SK-N-SH treated with all-trans-retinoic acid at 6 μM for 48 hours (cell line): ENCODE data around the gene KIRREL3.

Experiments
- ATAC-seq: fragments of 200-7000 bp; cut with Tn5 transposase; 3 replicates; pipeline ENCODE4 v1.9.1; 2020; ENCODE audit warnings: mild to moderate bottlenecking, moderate library complexity
- ARNTL ChIP-seq: fragments of 450-650 bp; formaldehyde crosslinking; IDR thresholded peaks from 2 replicates; pipeline ENCODE4 v1.5.0; 2020; ENCODE audit warnings: low read depth, mild to moderate bottlenecking, moderate library complexity, borderline replicate concordance
- BACH2 ChIP-seq: fragments of 250-450 bp; sonication (Bioruptor Pico); IDR thresholded peaks from 2 replicates; pipeline ENCODE4 v1.9.0; 2021; ENCODE audit warnings: mild to moderate bottlenecking, borderline replicate concordance
- CSDC2 ChIP-seq: fragments of 250-450 bp; sonication (Bioruptor Pico); IDR thresholded peaks from 2 replicates; pipeline ENCODE4 v1.5.0; 2020; ENCODE audit warnings: mild to moderate bottlenecking, moderate library complexity
- CSRNP3 ChIP-seq: fragments of 250-450 bp; sonication (Bioruptor Pico); IDR thresholded peaks from 2 replicates; pipeline ENCODE4 v1.5.1; 2021; ENCODE audit warnings: mild to moderate bottlenecking, moderate library complexity
- ESRRG ChIP-seq: fragments of 250-450 bp; sonication (Bioruptor Pico); IDR thresholded peaks from 2 replicates; pipeline ENCODE4 v1.6.1; 2021; ENCODE audit warnings: mild to moderate bottlenecking
- GLIS3 ChIP-seq: fragments of 250-450 bp; sonication (Bioruptor Pico); IDR thresholded peaks from 2 replicates; pipeline ENCODE4 v1.5.0; 2020; ENCODE audit warnings: mild to moderate bottlenecking, moderate library complexity
- OSR1 ChIP-seq: fragments of 250-450 bp; sonication (Bioruptor Pico); IDR thresholded peaks from 2 replicates; pipeline ENCODE4 v1.8.0; 2022; ENCODE audit warnings: moderate library complexity, mild to moderate bottlenecking, inconsistent platforms
- PATZ1 ChIP-seq: fragments of 250-450 bp; sonication (Bioruptor Pico); IDR thresholded peaks from 2 replicates; pipeline ENCODE4 v1.8.0; 2020; ENCODE audit warnings: mild to moderate bottlenecking, moderate library complexity, borderline replicate concordance
- POU6F1 ChIP-seq: fragments of 250-450 bp; sonication (Bioruptor Pico); IDR thresholded peaks from 2 replicates; pipeline ENCODE4 v1.8.0; 2021; ENCODE audit warnings: low read depth, mild to moderate bottlenecking, moderate library complexity, borderline replicate concordance
- PPARA ChIP-seq: fragments of 250-450 bp; sonication (Bioruptor Pico); IDR thresholded peaks from 2 replicates; pipeline ENCODE4 v1.5.0; 2020; ENCODE audit warnings: mild to moderate bottlenecking, borderline replicate concordance
- RARB ChIP-seq: fragments of 250-450 bp; sonication (Bioruptor Pico); IDR thresholded peaks from 2 replicates; pipeline ENCODE4 v1.8.0; 2021; ENCODE audit warnings: mild to moderate bottlenecking, moderate library complexity
- SNAI2 ChIP-seq: fragments of 250-450 bp; sonication (Bioruptor Pico); IDR thresholded peaks from 2 replicates; pipeline ENCODE4 v1.5.0; 2020; ENCODE audit warnings: mild to moderate bottlenecking, moderate library complexity
- TCF4 ChIP-seq: fragments of 250-450 bp; sonication (Bioruptor Pico); IDR thresholded peaks from 2 replicates; pipeline ENCODE4 v1.8.0; 2021; ENCODE audit warnings: mild to moderate bottlenecking, moderate library complexity, borderline replicate concordance
- TOX ChIP-seq: fragments of 250-450 bp; sonication (Bioruptor Pico); IDR thresholded peaks from 2 replicates; pipeline ENCODE4 v1.8.0; 2021; ENCODE audit warnings: mild to moderate bottlenecking, moderate library complexity, borderline replicate concordance
- TSHZ2 ChIP-seq: fragments of 250-450 bp; sonication (Bioruptor Pico); IDR thresholded peaks from 2 replicates; pipeline ENCODE4 v1.5.0; 2020; ENCODE audit warnings: mild to moderate bottlenecking, moderate library complexity
- ZC3H10 ChIP-seq: fragments of 250-450 bp; sonication (Bioruptor Pico); IDR thresholded peaks from 2 replicates; pipeline ENCODE4 v1.5.1; 2021; ENCODE audit warnings: mild to moderate bottlenecking, moderate library complexity
- ZFP3 ChIP-seq: fragments of 250-450 bp; sonication (Bioruptor Pico); IDR thresholded peaks from 2 replicates; pipeline ENCODE4 v1.5.0; 2020; ENCODE audit warnings: mild to moderate bottlenecking, moderate library complexity
- ZFP30 ChIP-seq: fragments of 450-650 bp; formaldehyde crosslinking; IDR thresholded peaks from 2 replicates; pipeline ENCODE4 v1.5.0; 2022; ENCODE audit warnings: mild to moderate bottlenecking, moderate library complexity
- ZNF565 ChIP-seq: fragments of 450-650 bp; formaldehyde crosslinking; conservative IDR thresholded peaks from 2 replicates; pipeline ENCODE4 v1.5.0; 2020; ENCODE audit warnings: low read depth, mild to moderate bottlenecking, moderate library complexity
- ZNF8 ChIP-seq: fragments of 450-650 bp; formaldehyde crosslinking; IDR thresholded peaks from 2 replicates; pipeline ENCODE4 v1.5.0; 2020; ENCODE audit warnings: mild to moderate bottlenecking, moderate library complexity

KIRREL3 gene

DNA sequence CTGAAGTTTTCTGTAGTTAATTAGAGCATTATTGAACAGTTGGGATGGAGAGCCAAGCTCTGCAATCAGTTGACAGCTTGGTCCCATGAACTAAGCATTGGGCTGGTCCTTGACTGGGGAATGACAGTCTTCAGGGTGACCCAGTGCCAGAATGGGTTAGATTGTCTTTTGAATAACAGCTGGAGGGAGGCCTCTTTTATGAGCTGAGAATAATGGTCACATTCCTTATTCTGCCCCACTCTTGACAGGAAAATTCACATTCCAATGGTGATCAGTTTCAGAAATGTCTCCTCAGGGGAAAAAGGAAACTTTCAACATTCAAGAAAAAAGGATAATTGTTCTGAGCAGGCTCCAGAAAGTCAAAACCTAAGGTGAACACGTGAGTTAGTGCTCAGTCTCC, 113.9 kb downstream of the KIRREL3 start:
- TF ChIP-seq TCF4 (CRISPR knock-in tag) (no peak), ZNF565 (CRISPR knock-in tag) (no peak), RARB (CRISPR knock-in tag) (no peak), CSRNP3 (CRISPR knock-in tag) (no peak), TSHZ2 (CRISPR knock-in tag) (no peak), ZFP3 (CRISPR knock-in tag) (no peak), ZNF8 (no peak)
- TF ChIP-seq, all 23 proteins: peak for 0
- ATAC-seq: no peak

DNA sequence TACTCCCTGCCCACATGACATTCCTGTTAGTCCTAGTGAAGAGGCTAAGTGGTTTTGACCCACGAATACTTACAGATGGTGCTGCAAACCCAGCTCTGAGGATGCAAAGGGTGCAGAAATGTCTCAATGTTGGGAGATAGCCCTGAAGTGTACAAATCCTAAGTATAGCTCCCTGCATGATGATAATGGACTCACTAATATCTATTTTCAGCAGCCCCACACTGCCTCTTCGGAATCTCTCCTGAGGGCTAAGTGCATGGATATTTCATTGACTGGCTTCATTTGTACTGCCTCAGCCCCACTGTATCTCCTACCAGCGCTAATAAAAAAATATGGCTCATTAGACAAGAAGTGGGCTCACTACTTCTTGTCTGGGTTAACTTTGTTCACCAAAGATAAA, 114.5 kb downstream of the KIRREL3 start:
- no peak for ATAC-seq
- TF ChIP-seq PPARA (CRISPR knock-in tag) (no peak), OSR1 (no peak), ARNTL (CRISPR knock-in tag) (no peak), ZC3H10 (no peak), CSRNP3 (CRISPR knock-in tag) (no peak), ZFP30 (no peak), BACH2 (CRISPR knock-in tag) (no peak), CSDC2 (CRISPR knock-in tag) (no peak), ZFP3 (CRISPR knock-in tag) (no peak), GLIS3 (CRISPR knock-in tag) (no peak), TCF4 (CRISPR knock-in tag) (no peak), PATZ1 (no peak), ZNF565 (CRISPR knock-in tag) (no peak), RARB (CRISPR knock-in tag) (no peak), ZNF8 (no peak), TOX (CRISPR knock-in tag) (no peak), SNAI2 (no peak), POU6F1 (CRISPR knock-in tag) (no peak), TSHZ2 (CRISPR knock-in tag) (no peak), ESRRG (no peak)
